K562 (cell line): ENCODE measurements around the gene WASF2. TPM values are rescaled to one million over a fixed set of nuclear protein-coding genes. Genes with fewer than 3 reads are reported as not detected.

Experiments
- CEBPG ChIP-seq, 3 experiments: fragments of 200-800 bp in 1 of 3; sonication (Bioruptor generic) in 1 of 3; sonication (generic) in 1 of 3; formaldehyde crosslinking in 1 of 3; IDR thresholded peaks in 2 of 3; conservative IDR thresholded peaks in 1 of 3; 2 replicates each; pipeline versions ENCODE4 v1.6.1 to v1.8.0; 2016 to 2022; ENCODE audit warnings: missing compliant biosample characterization in 2 of 3, missing genetic modification characterization in 2 of 3, mild to moderate bottlenecking in 1 of 3, missing genetic modification reagents in 1 of 3
- EP400 ChIP-seq: fragments of 450-650 bp; IDR thresholded peaks from 2 replicates; pipeline ENCODE4 v1.6.1; 2017; ENCODE audit warnings: antibody characterized with exemption, mild to moderate bottlenecking, moderate library complexity
- MED1 ChIP-seq: sonication (generic); formaldehyde crosslinking; IDR thresholded peaks from 2 replicates; pipeline ENCODE4 v1.8.1; 2023; ENCODE audit warnings: missing genetic modification reagents, borderline replicate concordance
- MYBL2 ChIP-seq, 2 experiments: fragments of 450-650 bp in 1 of 2; sonication (generic) in 1 of 2; formaldehyde crosslinking in 1 of 2; IDR thresholded peaks; 2 replicates each; pipeline versions ENCODE4 v1.6.1 to v1.8.1; 2017 to 2022; ENCODE audit warnings: borderline replicate concordance in 1 of 2, inconsistent platforms in 1 of 2, low read depth in 1 of 2, mild to moderate bottlenecking in 1 of 2, missing genetic modification reagents in 1 of 2, moderate library complexity in 1 of 2
- PURB ChIP-seq: sonication (generic); formaldehyde crosslinking; IDR thresholded peaks from 2 replicates; pipeline ENCODE4 v1.9.0; 2021; ENCODE audit warnings: low read depth, mild to moderate bottlenecking, missing genetic modification reagents
- SNRNP70 ChIP-seq: fragments of 200-400 bp; formaldehyde crosslinking; optimal IDR thresholded peaks from 2 replicates; pipeline ENCODE3; 2017; ENCODE audit warnings: low read depth, low read length
- ZNF311 ChIP-seq: fragments of 250-450 bp; sonication (Bioruptor Pico); IDR thresholded peaks from 2 replicates; pipeline ENCODE4 v1.4.0; 2020; ENCODE audit warnings: mild to moderate bottlenecking, moderate library complexity
- ZNF766 ChIP-seq: fragments of 200-800 bp; sonication (Bioruptor generic); conservative IDR thresholded peaks from 2 replicates; pipeline ENCODE4 v1.6.1; 2016; ENCODE audit warnings: missing genetic modification characterization, missing compliant biosample characterization
- polyA plus RNA-seq, 8 experiments: library from polyadenylated mRNA; depleted of rRNA in 4 of 8; stranded (reverse) in 5 of 8; unstranded in 3 of 8; fragments of >200 nt; fragmentation: Nextera tagmentation in 2 of 8; fragmentation: Illumina TruSeq in 1 of 8; extraction: Ambion mirVana in 2 of 8; extraction: Trizol in 1 of 8; gene quantifications; 2 replicates each; pipeline versions ENCODE4 v1.2.1 to v1.2.3, GENCODE V29; 2011 to 2014; ENCODE audit warnings: inconsistent platforms in 1 of 8, missing spikeins in 1 of 8
- total RNA-seq, 7 experiments: library from RNA; depleted of rRNA in 6 of 7; stranded (reverse); fragments of >200 nt in 6 of 7; fragmentation: Illumina TruSeq in 2 of 7; extraction: Trizol in 2 of 7; gene quantifications; 2 replicates each; pipeline versions ENCODE4 v1.2.1 to v1.2.3, GENCODE V29; 2011 to 2021; ENCODE audit warnings: low replicate concordance in 1 of 7
- TF ChIP-seq, protein P1 (sequence below): sonication (generic); formaldehyde crosslinking; IDR thresholded peaks from 2 replicates; pipeline ENCODE4 v1.8.1; 2023; ENCODE audit warnings: missing genetic modification reagents, mild to moderate bottlenecking, borderline replicate concordance
- TF ChIP-seq, protein P2 (sequence below): fragments of 200-400 bp; formaldehyde crosslinking; IDR thresholded peaks from 2 replicates; pipeline ENCODE4 v1.6.1; 2017; ENCODE audit warnings: mild to moderate bottlenecking, low read depth, low read length, moderate library complexity
- TF ChIP-seq, protein P3 (sequence below), 2 experiments: fragments of 250-450 bp in 1 of 2; fragments of 450-650 bp in 1 of 2; sonication (Bioruptor Pico) in 1 of 2; IDR thresholded peaks; 2 replicates each; pipeline versions ENCODE4 v1.6.1 to v1.8.0; 2016 to 2021; ENCODE audit warnings: mild to moderate bottlenecking in 2 of 2, moderate library complexity in 2 of 2, missing compliant biosample characterization in 1 of 2, missing genetic modification characterization in 1 of 2
- TF ChIP-seq, protein P4 (sequence below): sonication (generic); formaldehyde crosslinking; IDR thresholded peaks from 2 replicates; pipeline ENCODE4 v1.8.0; 2023; ENCODE audit warnings: mild to moderate bottlenecking, missing genetic modification reagents
- TF ChIP-seq, protein P5 (sequence below): fragments of 250-450 bp; sonication (Bioruptor Pico); IDR thresholded peaks from 2 replicates; pipeline ENCODE4 v1.8.0; 2021; ENCODE audit warnings: moderate library complexity, mild to moderate bottlenecking, inconsistent platforms

WASF2 gene
- total and polyA plus RNA-seq, 9 of the 15 experiments (the other 6 are each of a cell fraction or from before 2014, with no cell fraction given), result 8.2 to 163 (median 31.2) TPM

DNA sequence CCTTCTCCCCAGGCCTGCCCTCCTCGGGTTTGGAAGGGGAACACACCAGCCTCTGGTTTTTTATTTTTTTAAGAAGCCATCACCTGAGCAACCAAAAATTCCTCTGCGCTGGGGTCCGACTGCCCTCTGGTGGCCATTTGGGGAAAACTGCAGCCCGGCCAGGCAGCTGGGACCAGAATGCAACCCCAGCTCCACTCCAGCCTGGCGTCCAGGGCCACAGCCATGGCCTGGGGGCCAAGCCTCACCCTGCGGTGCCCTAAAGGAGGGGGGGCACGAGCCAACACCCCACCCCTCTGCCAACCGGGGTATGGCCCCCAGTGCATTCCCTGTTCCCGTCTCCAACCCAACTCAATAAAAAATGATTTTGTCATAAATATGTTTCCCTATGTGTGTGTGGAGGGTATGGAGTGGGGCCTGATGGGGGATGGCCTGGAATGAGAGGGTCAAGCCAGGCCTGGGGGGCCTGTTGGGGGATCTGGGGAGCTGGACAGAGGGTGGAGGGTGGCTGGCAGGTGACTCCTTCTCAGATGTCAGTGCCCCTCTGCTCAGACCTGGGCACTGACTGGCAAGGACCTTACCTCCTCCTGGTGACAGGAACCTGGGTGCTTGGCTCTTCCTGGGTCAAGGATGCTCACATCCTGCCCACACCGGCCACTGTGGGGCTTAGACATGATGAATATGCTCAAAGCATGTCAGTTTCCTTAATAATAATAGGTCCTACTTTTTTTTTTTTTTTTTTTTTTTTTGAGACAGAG is 94.3 kb downstream of the WASF2 start (continued):
- TF ChIP-seq SNRNP70 (no peak), ZNF311 (no peak), EP400 (no peak), PURB (CRISPR knock-in tag) (no peak), MYBL2 (IDR thresholded peaks at IDR 0.05; ENCODE audit: low read depth) (no peak), MYBL2 (CRISPR knock-in tag; IDR thresholded peaks at IDR 0.05; ENCODE audit: borderline replicate concordance) (no peak), ZNF766 (0 out of 2 replicates have a peak, but pooled peaks have one; percentile 23), MED1 (no peak), CEBPG (CRISPR knock-in tag; IDR thresholded peaks at IDR 0.05) (no peak), CEBPG (tag; conservative IDR thresholded peaks at IDR 0.05 in 1 of 2, IDR thresholded peaks at IDR 0.05 in 1 of 2) (no peak)
- TF ChIP-seq, protein P1, sequence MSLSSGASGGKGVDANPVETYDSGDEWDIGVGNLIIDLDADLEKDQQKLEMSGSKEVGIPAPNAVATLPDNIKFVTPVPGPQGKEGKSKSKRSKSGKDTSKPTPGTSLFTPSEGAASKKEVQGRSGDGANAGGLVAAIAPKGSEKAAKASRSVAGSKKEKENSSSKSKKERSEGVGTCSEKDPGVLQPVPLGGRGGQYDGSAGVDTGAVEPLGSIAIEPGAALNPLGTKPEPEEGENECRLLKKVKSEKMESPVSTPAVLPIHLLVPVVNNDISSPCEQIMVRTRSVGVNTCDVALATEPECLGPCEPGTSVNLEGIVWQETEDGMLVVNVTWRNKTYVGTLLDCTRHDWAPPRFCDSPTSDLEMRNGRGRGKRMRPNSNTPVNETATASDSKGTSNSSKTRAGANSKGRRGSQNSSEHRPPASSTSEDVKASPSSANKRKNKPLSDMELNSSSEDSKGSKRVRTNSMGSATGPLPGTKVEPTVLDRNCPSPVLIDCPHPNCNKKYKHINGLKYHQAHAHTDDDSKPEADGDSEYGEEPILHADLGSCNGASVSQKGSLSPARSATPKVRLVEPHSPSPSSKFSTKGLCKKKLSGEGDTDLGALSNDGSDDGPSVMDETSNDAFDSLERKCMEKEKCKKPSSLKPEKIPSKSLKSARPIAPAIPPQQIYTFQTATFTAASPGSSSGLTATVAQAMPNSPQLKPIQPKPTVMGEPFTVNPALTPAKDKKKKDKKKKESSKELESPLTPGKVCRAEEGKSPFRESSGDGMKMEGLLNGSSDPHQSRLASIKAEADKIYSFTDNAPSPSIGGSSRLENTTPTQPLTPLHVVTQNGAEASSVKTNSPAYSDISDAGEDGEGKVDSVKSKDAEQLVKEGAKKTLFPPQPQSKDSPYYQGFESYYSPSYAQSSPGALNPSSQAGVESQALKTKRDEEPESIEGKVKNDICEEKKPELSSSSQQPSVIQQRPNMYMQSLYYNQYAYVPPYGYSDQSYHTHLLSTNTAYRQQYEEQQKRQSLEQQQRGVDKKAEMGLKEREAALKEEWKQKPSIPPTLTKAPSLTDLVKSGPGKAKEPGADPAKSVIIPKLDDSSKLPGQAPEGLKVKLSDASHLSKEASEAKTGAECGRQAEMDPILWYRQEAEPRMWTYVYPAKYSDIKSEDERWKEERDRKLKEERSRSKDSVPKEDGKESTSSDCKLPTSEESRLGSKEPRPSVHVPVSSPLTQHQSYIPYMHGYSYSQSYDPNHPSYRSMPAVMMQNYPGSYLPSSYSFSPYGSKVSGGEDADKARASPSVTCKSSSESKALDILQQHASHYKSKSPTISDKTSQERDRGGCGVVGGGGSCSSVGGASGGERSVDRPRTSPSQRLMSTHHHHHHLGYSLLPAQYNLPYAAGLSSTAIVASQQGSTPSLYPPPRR (CRISPR knock-in tag), result no peak
- TF ChIP-seq, protein P2, sequence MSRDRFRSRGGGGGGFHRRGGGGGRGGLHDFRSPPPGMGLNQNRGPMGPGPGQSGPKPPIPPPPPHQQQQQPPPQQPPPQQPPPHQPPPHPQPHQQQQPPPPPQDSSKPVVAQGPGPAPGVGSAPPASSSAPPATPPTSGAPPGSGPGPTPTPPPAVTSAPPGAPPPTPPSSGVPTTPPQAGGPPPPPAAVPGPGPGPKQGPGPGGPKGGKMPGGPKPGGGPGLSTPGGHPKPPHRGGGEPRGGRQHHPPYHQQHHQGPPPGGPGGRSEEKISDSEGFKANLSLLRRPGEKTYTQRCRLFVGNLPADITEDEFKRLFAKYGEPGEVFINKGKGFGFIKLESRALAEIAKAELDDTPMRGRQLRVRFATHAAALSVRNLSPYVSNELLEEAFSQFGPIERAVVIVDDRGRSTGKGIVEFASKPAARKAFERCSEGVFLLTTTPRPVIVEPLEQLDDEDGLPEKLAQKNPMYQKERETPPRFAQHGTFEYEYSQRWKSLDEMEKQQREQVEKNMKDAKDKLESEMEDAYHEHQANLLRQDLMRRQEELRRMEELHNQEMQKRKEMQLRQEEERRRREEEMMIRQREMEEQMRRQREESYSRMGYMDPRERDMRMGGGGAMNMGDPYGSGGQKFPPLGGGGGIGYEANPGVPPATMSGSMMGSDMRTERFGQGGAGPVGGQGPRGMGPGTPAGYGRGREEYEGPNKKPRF, result no peak
- TF ChIP-seq, protein P3, sequence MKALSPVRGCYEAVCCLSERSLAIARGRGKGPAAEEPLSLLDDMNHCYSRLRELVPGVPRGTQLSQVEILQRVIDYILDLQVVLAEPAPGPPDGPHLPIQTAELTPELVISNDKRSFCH (CRISPR knock-in tag; IDR thresholded peaks at IDR 0.05), result no peak
- TF ChIP-seq, protein P3 (tag; IDR thresholded peaks at IDR 0.05), result no peak
- TF ChIP-seq, protein P4, sequence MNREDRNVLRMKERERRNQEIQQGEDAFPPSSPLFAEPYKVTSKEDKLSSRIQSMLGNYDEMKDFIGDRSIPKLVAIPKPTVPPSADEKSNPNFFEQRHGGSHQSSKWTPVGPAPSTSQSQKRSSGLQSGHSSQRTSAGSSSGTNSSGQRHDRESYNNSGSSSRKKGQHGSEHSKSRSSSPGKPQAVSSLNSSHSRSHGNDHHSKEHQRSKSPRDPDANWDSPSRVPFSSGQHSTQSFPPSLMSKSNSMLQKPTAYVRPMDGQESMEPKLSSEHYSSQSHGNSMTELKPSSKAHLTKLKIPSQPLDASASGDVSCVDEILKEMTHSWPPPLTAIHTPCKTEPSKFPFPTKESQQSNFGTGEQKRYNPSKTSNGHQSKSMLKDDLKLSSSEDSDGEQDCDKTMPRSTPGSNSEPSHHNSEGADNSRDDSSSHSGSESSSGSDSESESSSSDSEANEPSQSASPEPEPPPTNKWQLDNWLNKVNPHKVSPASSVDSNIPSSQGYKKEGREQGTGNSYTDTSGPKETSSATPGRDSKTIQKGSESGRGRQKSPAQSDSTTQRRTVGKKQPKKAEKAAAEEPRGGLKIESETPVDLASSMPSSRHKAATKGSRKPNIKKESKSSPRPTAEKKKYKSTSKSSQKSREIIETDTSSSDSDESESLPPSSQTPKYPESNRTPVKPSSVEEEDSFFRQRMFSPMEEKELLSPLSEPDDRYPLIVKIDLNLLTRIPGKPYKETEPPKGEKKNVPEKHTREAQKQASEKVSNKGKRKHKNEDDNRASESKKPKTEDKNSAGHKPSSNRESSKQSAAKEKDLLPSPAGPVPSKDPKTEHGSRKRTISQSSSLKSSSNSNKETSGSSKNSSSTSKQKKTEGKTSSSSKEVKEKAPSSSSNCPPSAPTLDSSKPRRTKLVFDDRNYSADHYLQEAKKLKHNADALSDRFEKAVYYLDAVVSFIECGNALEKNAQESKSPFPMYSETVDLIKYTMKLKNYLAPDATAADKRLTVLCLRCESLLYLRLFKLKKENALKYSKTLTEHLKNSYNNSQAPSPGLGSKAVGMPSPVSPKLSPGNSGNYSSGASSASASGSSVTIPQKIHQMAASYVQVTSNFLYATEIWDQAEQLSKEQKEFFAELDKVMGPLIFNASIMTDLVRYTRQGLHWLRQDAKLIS (CRISPR knock-in tag), result no peak
- TF ChIP-seq, protein P5, sequence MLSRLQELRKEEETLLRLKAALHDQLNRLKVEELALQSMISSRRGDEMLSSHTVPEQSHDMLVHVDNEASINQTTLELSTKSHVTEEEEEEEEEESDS (CRISPR knock-in tag), result no peak
